Measurements from ENCODE around the gene KLK10.

- no peak for TF ChIP-seq POLR2AphosphoS5 (IDR thresholded peaks at IDR 0.05; ENCODE audit: low read depth, low read length)
- TF ChIP-seq CTCF (IDR thresholded peaks at IDR 0.05 in 2 of 3, conservative IDR thresholded peaks at IDR 0.05 in 1 of 3; ENCODE audit: borderline replicate concordance in 1 of 3, insufficient read depth in 1 of 3, low read depth in 2 of 3, low read length in 2 of 3) = no peak
These were observed 41.9 kb downstream of the KLK10 start for GRCh38 chr19:50977626-50978025.
